CD4-positive, alpha-beta T cell (primary cell): Measurements from ENCODE around the gene INSIG2. TPM values are rescaled to one million over a fixed set of nuclear protein-coding genes. Genes with fewer than 3 reads are reported as not detected.

Source experiments
- ATAC-seq: fragments of 200-7000 bp; cut with Tn5 transposase; one replicate; pipeline ENCODE4 v1.10.0; 2022; ENCODE audit warnings: mild to moderate bottlenecking; ENCODE audit not compliant: poor library complexity
- CTCF ChIA-PET: fragments of 350-600 bp; sonication (Branson Sonifier 250); formaldehyde crosslinking; loops from one replicate; lab custom pipeline; 2021; ENCODE audit warnings: antibody characterized with exemption, inconsistent platforms; lab: Charles Lee
- POLR2A ChIA-PET: fragments of 350-600 bp; sonication (Branson Sonifier 250); formaldehyde crosslinking; loops from one replicate; lab custom pipeline; 2021; ENCODE audit warnings: antibody characterized with exemption, inconsistent platforms; lab: Charles Lee
- DNase-seq, 14 experiments: peaks; one replicate each; pipeline ENCODE4 v3.0.0-alpha.2; 2013 to 2020; ENCODE audit warnings: mixed read lengths in 2 of 14
- H3K27ac ChIP-seq, 2 donors: one replicate each; pipeline versions ENCODE4 v1.5.1 to v1.7.0; 2013; ENCODE audit warnings: low read length in 2 of 2, low read depth in 1 of 2, mild to moderate bottlenecking in 1 of 2
- H3K27me3 ChIP-seq, 2 experiments: 1 replicate in 1 of 2; 2 replicates in 1 of 2; pipeline versions ENCODE4 v1.6.1 to v1.7.0; 2013; ENCODE audit warnings: low read length in 2 of 2, control low read depth in 1 of 2, mild to moderate bottlenecking in 1 of 2, moderate library complexity in 1 of 2; ENCODE audit not compliant: insufficient read depth in 2 of 2, control insufficient read depth in 1 of 2
- H3K36me3 ChIP-seq: one replicate; pipeline ENCODE4 v1.6.1; 2013; ENCODE audit warnings: low read length, control low read depth; ENCODE audit not compliant: insufficient read depth
- H3K4me1 ChIP-seq: one replicate; pipeline ENCODE4 v1.6.1; 2013; ENCODE audit warnings: low read length, control low read depth; ENCODE audit not compliant: insufficient read depth
- H3K4me3 ChIP-seq: one replicate; pipeline ENCODE4 v1.5.1; 2013; ENCODE audit warnings: mild to moderate bottlenecking, low read length, moderate library complexity
- H3K9me3 ChIP-seq, 2 experiments: 1 replicate in 1 of 2; 2 replicates in 1 of 2; pipeline versions ENCODE4 v1.6.1 to v1.7.0; 2013; ENCODE audit warnings: low read length in 2 of 2, mild to moderate bottlenecking in 2 of 2, control low read depth in 1 of 2, moderate library complexity in 1 of 2; ENCODE audit not compliant: control insufficient read depth in 1 of 2, insufficient read depth in 1 of 2
- H3K27ac Mint-ChIP-seq: one replicate; pipeline ENCODE4 v1.8.0; 2020; ENCODE audit warnings: mixed read lengths
- H3K27me3 Mint-ChIP-seq: one replicate; pipeline ENCODE4 v1.8.0; 2021; ENCODE audit warnings: mixed read lengths
- H3K36me3 Mint-ChIP-seq: one replicate; pipeline ENCODE4 v1.8.0; 2021; ENCODE audit warnings: low read depth, mixed read lengths
- H3K4me1 Mint-ChIP-seq: one replicate; pipeline ENCODE4 v1.8.0; 2021; ENCODE audit warnings: low read depth, mixed read lengths
- H3K4me3 Mint-ChIP-seq: one replicate; pipeline ENCODE4 v1.8.0; 2020; ENCODE audit warnings: mild to moderate bottlenecking, mixed read lengths
- H3K9me3 Mint-ChIP-seq: one replicate; pipeline ENCODE4 v1.8.0; 2020; ENCODE audit warnings: mixed read lengths
- intact Hi-C, 2 experiments: fragments of 100-400 bp; cut with DNase I in 1 of 2; cut with micrococcal nuclease in 1 of 2; formaldehyde crosslinking; loops; one replicate each; pipeline versions ENCODE4 v1.15.1 to v1.9.0; 2023 to 2025; cut with DNase I, micrococcal nuclease
- total RNA-seq, 174 experiments: library from RNA in 2 of 174; stranded (reverse) in 2 of 174; gene quantifications; one replicate each; pipeline ENCODE4 v1.2.3 and lab custom pipeline; 2021 to 2026
- TF ChIP-seq, protein P1 (sequence below): fragments of 200-600 bp; IDR thresholded peaks from one replicate; pipeline ENCODE4 v1.8.0; 2022; ENCODE audit warnings: antibody characterized with exemption, mild to moderate bottlenecking

Gene INSIG2
- total RNA-seq, 2 experiments from 2014 or later, result 7.3 to 7.7 TPM

DNA sequence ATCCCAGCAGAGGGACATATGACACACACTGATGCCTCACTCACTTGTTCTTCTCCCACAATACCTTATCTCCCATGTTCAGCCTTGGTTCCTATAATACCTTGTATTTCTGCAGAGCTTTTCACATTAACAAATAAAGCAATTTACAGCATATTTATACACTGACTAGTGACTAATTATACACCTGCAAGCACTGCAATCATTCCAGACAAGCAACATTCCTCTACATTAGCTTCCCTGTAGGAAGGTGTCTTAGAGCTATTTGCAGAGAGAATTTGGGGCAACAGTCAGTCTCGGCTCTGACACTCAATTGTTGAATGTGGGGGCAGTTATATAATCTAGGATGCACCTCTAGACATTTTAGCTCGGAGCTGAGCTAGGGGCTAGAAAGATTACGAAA lies 9.5 kb upstream of the INSIG2 start:
- POLR2A ChIA-PET, result interaction anchor here (1.3 kb wide), 1 partner anchor 10 kb away, joined by 5 read pairs; the partner anchor contains the start of gene INSIG2
- no peak for ATAC-seq
- no peak for DNase-seq
- intact Hi-C loops, result no loop called here
- Histone ChIP-seq H3K36me3 (no peaks in the 10 kb centered on the region), H3K9me3 (no peaks in the 10 kb centered on the region), H3K4me1 (no peaks in the 10 kb centered on the region), H3K27me3 (peaks cover 4 to 6% of the 10 kb centered on the region in 2 experiments), H3K27ac (no peak overlapping the region), H3K4me3 (no peak overlapping the region)
- Mint-ChIP-seq H3K27me3 (peaks cover 11% of the 10 kb centered on the region), H3K36me3 (no peaks in the 10 kb centered on the region), H3K4me1 (no peaks in the 10 kb centered on the region), H3K27ac (no peak overlapping the region), H3K4me3 (no peak overlapping the region), H3K9me3 (no peaks in the 10 kb centered on the region)
- CTCF ChIA-PET, result no interaction called here
- TF ChIP-seq, protein P1, sequence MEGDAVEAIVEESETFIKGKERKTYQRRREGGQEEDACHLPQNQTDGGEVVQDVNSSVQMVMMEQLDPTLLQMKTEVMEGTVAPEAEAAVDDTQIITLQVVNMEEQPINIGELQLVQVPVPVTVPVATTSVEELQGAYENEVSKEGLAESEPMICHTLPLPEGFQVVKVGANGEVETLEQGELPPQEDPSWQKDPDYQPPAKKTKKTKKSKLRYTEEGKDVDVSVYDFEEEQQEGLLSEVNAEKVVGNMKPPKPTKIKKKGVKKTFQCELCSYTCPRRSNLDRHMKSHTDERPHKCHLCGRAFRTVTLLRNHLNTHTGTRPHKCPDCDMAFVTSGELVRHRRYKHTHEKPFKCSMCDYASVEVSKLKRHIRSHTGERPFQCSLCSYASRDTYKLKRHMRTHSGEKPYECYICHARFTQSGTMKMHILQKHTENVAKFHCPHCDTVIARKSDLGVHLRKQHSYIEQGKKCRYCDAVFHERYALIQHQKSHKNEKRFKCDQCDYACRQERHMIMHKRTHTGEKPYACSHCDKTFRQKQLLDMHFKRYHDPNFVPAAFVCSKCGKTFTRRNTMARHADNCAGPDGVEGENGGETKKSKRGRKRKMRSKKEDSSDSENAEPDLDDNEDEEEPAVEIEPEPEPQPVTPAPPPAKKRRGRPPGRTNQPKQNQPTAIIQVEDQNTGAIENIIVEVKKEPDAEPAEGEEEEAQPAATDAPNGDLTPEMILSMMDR, result no peak

DNA sequence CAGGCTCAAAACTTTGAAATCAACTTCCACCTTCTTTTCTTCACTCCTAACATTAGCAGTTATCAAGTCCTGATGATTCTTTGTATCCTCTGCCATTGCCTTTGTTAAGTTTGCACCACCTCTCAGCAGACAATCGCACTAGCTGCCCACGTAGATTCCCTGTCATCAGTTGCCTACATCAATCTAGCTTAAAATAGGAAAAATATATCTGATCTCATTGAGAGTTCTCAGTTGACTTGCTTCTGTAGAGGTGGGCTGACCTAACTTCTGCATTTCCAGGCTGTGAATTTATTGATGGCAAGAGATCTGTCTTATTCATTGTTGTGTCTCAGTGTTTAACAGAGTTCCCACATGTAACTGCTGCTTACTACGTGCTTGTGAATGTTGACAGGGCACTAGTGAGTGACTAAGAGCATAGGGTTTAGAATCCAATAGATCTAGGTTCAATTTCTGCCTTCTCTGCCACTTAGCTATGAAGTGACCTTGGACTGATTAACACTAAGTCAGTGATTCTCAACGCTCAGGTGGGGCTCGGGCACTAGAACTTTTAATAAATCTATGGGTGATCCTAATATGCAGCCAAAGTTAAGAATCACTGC lies 3.7 kb upstream of the INSIG2 start:
- Histone ChIP-seq H3K4me3 (no peak overlapping the region), H3K27ac (no peak overlapping the region), H3K27me3 (no peaks in the 10 kb centered on the region), H3K4me1 (peaks cover 10% of the 10 kb centered on the region), H3K9me3 (no peaks in the 10 kb centered on the region), H3K36me3 (no peaks in the 10 kb centered on the region)
- intact Hi-C loops, result loop anchor here in 1 of 2 experiments (5.0 to 10.0 kb wide), 3 partner anchors 230 to 1280 kb away; partner anchors contain the start of genes C2orf76, DBI and DDX18
- ATAC-seq, result no peak
- Mint-ChIP-seq H3K4me1 (peaks cover 13% of the 10 kb centered on the region), H3K36me3 (peaks cover 11% of the 10 kb centered on the region), H3K27me3 (no peaks in the 10 kb centered on the region), H3K4me3 (no peak overlapping the region), H3K9me3 (no peaks in the 10 kb centered on the region), H3K27ac (no peak overlapping the region)
- TF ChIP-seq, protein P1, result no peak
- ChIA-PET CTCF (interaction anchor here (2.2 kb wide), 1 partner anchor 12 kb away, joined by 4 read pairs; no protein-coding TSS in a partner anchor), POLR2A (interaction anchor here (0.9 kb wide), 1 partner anchor 226 kb away, joined by 3 read pairs; no protein-coding TSS in a partner anchor)
- no peak for DNase-seq

- no peaks in the 10 kb centered on the region for H3K9me3 Mint-ChIP-seq
- peaks cover 11% of the 10 kb centered on the region for H3K36me3 Mint-ChIP-seq
- no peak for ATAC-seq
- no peaks in the 10 kb centered on the region for H3K36me3 ChIP-seq
- DNase-seq, result no peak
- H3K27me3 Mint-ChIP-seq, result no peaks in the 10 kb centered on the region
- ChIA-PET CTCF (interaction anchor here (2.2 kb wide), 1 partner anchor 11 kb away, joined by 4 read pairs; no protein-coding TSS in a partner anchor), POLR2A (interaction anchor here (0.9 kb wide), 1 partner anchor 225 kb away, joined by 3 read pairs; no protein-coding TSS in a partner anchor)
- H3K9me3 ChIP-seq, result no peaks in the 10 kb centered on the region
- no peak overlapping the region for H3K27ac Mint-ChIP-seq
- H3K27me3 ChIP-seq, result no peaks in the 10 kb centered on the region
- H3K4me1 ChIP-seq, result peaks cover 10% of the 10 kb centered on the region
- H3K27ac ChIP-seq, result no peak overlapping the region
- TF ChIP-seq, protein P1, result no peak
- intact Hi-C loops, result loop anchor here in 1 of 2 experiments (2.0 to 10.0 kb wide), 4 partner anchors 73 to 1279 kb away; partner anchors contain the start of genes C2orf76, DBI and DDX18
- H3K4me3 Mint-ChIP-seq, result no peak overlapping the region
- H3K4me3 ChIP-seq, result no peak overlapping the region
- peaks cover 18% of the 10 kb centered on the region for H3K4me1 Mint-ChIP-seq
Measured at GRCh38 chr2:118085173-118086023, 2.9 kb upstream of the INSIG2 start.
